ENCODE results near the gene ZNF329. TPM values are rescaled to one million over a fixed set of nuclear protein-coding genes. Genes with fewer than 3 reads are reported as not detected.

ZNF329 gene
- total and polyA plus RNA-seq, 2 of the 13 experiments (the other 11 are each of a cell fraction or from before 2014, with no cell fraction given), result 3.8 to 9.6 TPM

GRCh38 chr19:58182989-58183816, 32.6 kb upstream of the ZNF329 start, which contains the start of gene ZNF274 (continued):
- TF ChIP-seq ATF5 (CRISPR knock-in tag; IDR thresholded peaks at IDR 0.05; ENCODE audit: low read depth) (no peak), ZNF44 (CRISPR knock-in tag; IDR thresholded peaks at IDR 0.05) (0 out of 2 replicates have a peak, but pooled peaks have one; percentile 18), ZNF331 (CRISPR knock-in tag; IDR thresholded peaks at IDR 0.05) (peak; percentile 74; the same call in 1 of the 2 replicates), ZFP91 (CRISPR knock-in tag; IDR thresholded peaks at IDR 0.05; ENCODE audit: borderline replicate concordance) (peak; percentile 88; the same call in 1 of the 2 replicates), NR3C1 (CRISPR knock-in tag; IDR thresholded peaks at IDR 0.05) (no peak), ZNF562 (CRISPR knock-in tag; IDR thresholded peaks at IDR 0.05; ENCODE audit: borderline replicate concordance) (no peak), HIVEP1 (CRISPR knock-in tag; IDR thresholded peaks at IDR 0.05) (no peak), ZNF318 (CRISPR knock-in tag; IDR thresholded peaks at IDR 0.05) (no peak; the same call in 1 of the 2 replicates)
- TF ChIP-seq, protein P1, sequence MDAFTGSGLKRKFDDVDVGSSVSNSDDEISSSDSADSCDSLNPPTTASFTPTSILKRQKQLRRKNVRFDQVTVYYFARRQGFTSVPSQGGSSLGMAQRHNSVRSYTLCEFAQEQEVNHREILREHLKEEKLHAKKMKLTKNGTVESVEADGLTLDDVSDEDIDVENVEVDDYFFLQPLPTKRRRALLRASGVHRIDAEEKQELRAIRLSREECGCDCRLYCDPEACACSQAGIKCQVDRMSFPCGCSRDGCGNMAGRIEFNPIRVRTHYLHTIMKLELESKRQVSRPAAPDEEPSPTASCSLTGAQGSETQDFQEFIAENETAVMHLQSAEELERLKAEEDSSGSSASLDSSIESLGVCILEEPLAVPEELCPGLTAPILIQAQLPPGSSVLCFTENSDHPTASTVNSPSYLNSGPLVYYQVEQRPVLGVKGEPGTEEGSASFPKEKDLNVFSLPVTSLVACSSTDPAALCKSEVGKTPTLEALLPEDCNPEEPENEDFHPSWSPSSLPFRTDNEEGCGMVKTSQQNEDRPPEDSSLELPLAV (CRISPR knock-in tag; conservative IDR thresholded peaks at IDR 0.05; ENCODE audit: low read depth), result no peak
- TF ChIP-seq, protein P2, sequence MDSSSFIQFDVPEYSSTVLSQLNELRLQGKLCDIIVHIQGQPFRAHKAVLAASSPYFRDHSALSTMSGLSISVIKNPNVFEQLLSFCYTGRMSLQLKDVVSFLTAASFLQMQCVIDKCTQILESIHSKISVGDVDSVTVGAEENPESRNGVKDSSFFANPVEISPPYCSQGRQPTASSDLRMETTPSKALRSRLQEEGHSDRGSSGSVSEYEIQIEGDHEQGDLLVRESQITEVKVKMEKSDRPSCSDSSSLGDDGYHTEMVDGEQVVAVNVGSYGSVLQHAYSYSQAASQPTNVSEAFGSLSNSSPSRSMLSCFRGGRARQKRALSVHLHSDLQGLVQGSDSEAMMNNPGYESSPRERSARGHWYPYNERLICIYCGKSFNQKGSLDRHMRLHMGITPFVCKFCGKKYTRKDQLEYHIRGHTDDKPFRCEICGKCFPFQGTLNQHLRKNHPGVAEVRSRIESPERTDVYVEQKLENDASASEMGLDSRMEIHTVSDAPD (CRISPR knock-in tag; IDR thresholded peaks at IDR 0.05), result no peak
- TF ChIP-seq, protein P3, sequence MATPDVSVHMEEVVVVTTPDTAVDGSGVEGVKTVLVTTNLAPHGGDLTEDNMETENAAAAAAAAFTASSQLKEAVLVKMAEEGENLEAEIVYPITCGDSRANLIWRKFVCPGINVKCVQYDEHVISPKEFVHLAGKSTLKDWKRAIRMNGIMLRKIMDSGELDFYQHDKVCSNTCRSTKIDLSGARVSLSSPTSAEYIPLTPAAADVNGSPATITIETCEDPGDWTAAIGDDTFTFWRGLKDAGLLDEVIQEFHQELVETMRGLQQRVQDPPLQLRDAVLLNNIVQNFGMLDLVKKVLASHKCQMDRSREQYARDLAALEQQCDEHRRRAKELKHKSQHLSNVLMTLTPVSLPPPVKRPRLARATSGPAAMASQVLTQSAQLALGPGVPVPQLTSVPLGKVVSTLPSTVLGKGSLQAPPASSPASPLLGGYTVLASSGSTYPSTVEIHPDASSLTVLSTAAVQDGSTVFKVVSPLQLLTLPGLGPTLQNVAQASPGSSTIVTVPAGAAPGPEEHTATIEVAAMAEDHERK (CRISPR knock-in tag; IDR thresholded peaks at IDR 0.05; ENCODE audit: low read depth), result peak; percentile 76
